Neuronal stem cell (in vitro differentiated cells): ENCODE measurements around the gene SYNE2.

ENCODE experiments used
- DNase-seq: peaks from one replicate; pipeline ENCODE4 v3.0.0-alpha.2; 2013; ENCODE audit warnings: low spot score
- H2AFZ ChIP-seq: one replicate; pipeline ENCODE4 v1.6.1; 2013; ENCODE audit warnings: mild to moderate bottlenecking, low read length, inconsistent platforms
- H2AK5ac ChIP-seq: 2 replicates; pipeline ENCODE4 v1.6.1; 2013; ENCODE audit warnings: low read depth, mild to moderate bottlenecking, inconsistent platforms, low read length, moderate library complexity, mixed read lengths
- H2BK120ac ChIP-seq: 2 replicates; pipeline ENCODE4 v1.6.1; 2013; ENCODE audit warnings: low read depth, mild to moderate bottlenecking, inconsistent platforms, low read length, moderate library complexity, mixed read lengths
- H2BK12ac ChIP-seq: one replicate; pipeline ENCODE4 v1.6.1; 2013; ENCODE audit warnings: low read length, inconsistent platforms
- H2BK15ac ChIP-seq: 2 replicates; pipeline ENCODE4 v1.6.1; 2013; ENCODE audit warnings: mild to moderate bottlenecking, low read length, inconsistent platforms, mixed read lengths
- H2BK5ac ChIP-seq: one replicate; pipeline ENCODE4 v1.6.1; 2013; ENCODE audit warnings: inconsistent platforms, mild to moderate bottlenecking, low read length, moderate library complexity
- H3K14ac ChIP-seq: one replicate; pipeline ENCODE4 v1.6.1; 2013; ENCODE audit warnings: low read length, inconsistent platforms
- H3K18ac ChIP-seq: 2 replicates; pipeline ENCODE4 v1.6.1; 2013; ENCODE audit warnings: low read length, inconsistent platforms
- H3K23ac ChIP-seq: 2 replicates; pipeline ENCODE4 v1.6.1; 2013; ENCODE audit warnings: low read depth, mild to moderate bottlenecking, mixed read lengths, low read length, inconsistent platforms; ENCODE audit not compliant: poor library complexity
- H3K27ac ChIP-seq: replicated peaks from 3 replicates; pipeline ENCODE4 v1.5.1; 2013; ENCODE audit warnings: low read length, inconsistent platforms
- H3K27me3 ChIP-seq, 3 experiments: 2 replicates each; pipeline ENCODE4 v1.6.1; 2013; ENCODE audit warnings: low read length in 3 of 3, mild to moderate bottlenecking in 2 of 3, inconsistent platforms in 1 of 3, low read depth in 1 of 3, mixed read lengths in 1 of 3, moderate library complexity in 1 of 3; ENCODE audit not compliant: control insufficient read depth in 3 of 3, insufficient read depth in 3 of 3
- H3K36me3 ChIP-seq, 2 donors: replicated peaks in 1 of 2; 2 replicates each; pipeline ENCODE4 v1.6.1; 2013; ENCODE audit warnings: low read length in 2 of 2; ENCODE audit not compliant: control insufficient read depth in 2 of 2, insufficient read depth in 2 of 2
- H3K4ac ChIP-seq: 2 replicates; pipeline ENCODE4 v1.6.1; 2013; ENCODE audit warnings: inconsistent platforms, mild to moderate bottlenecking, low read length, moderate library complexity
- H3K4me1 ChIP-seq, 2 donors: 1 replicate in 1 of 2; 2 replicates in 1 of 2; pipeline ENCODE4 v1.6.1; 2013; ENCODE audit warnings: low read length in 2 of 2, low read depth in 1 of 2; ENCODE audit not compliant: control insufficient read depth in 2 of 2, insufficient read depth in 1 of 2
- H3K4me2 ChIP-seq: one replicate; pipeline ENCODE4 v1.6.1; 2013; ENCODE audit warnings: mild to moderate bottlenecking, low read length, inconsistent platforms; ENCODE audit not compliant: insufficient read depth, poor library complexity, severe bottlenecking
- H3K4me3 ChIP-seq, 2 donors: 2 replicates each; pipeline ENCODE4 v1.5.1; 2013; ENCODE audit warnings: low read length in 2 of 2, mild to moderate bottlenecking in 2 of 2, inconsistent platforms in 1 of 2, moderate library complexity in 1 of 2
- H3K79me1 ChIP-seq: one replicate; pipeline ENCODE4 v1.6.1; 2013; ENCODE audit warnings: low read depth, mild to moderate bottlenecking, inconsistent platforms, low read length, moderate library complexity
- H3K9ac ChIP-seq: one replicate; pipeline ENCODE4 v1.6.1; 2013; ENCODE audit warnings: mild to moderate bottlenecking, low read depth, low read length, inconsistent platforms; ENCODE audit not compliant: poor library complexity
- H3K9me3 ChIP-seq, 2 donors: replicated peaks in 1 of 2; 2 replicates each; pipeline versions ENCODE3 to v1.6.1; 2013; ENCODE audit warnings: low read length in 2 of 2, mild to moderate bottlenecking in 2 of 2, inconsistent platforms in 1 of 2, low read depth in 1 of 2, mixed read lengths in 1 of 2, moderate library complexity in 1 of 2; ENCODE audit not compliant: control insufficient read depth in 2 of 2, insufficient read depth in 1 of 2
- H4K8ac ChIP-seq: one replicate; pipeline ENCODE4 v1.6.1; 2013; ENCODE audit warnings: low read depth, mild to moderate bottlenecking, inconsistent platforms, low read length, moderate library complexity
- H4K91ac ChIP-seq: one replicate; pipeline ENCODE4 v1.6.1; 2013; ENCODE audit warnings: low read length, low read depth, mild to moderate bottlenecking, inconsistent platforms; ENCODE audit not compliant: poor library complexity
- WGBS, 2 donors: extraction: QIAGEN DNeasy Blood & Tissue Kit; methylation state at CpG; one replicate each; pipeline ENCODE4 v1.1.7; 2013; ENCODE audit warnings: missing lambda C conversion rate in 2 of 2, mixed read lengths in 1 of 2; ENCODE audit not compliant: insufficient read length in 2 of 2, insufficient replicate concordance in 1 of 2; ENCODE audit errors: extremely low coverage in 2 of 2; 5-methylcytosine and 5-hydroxymethylcytosine counted together

Gene SYNE2

GRCh38 chr14:63926641-63927040, 73.8 kb downstream of the SYNE2 start:
- Histone ChIP-seq H2BK5ac (no peak overlapping the region), H2BK120ac (no peak overlapping the region), H3K27ac (no peak overlapping the region), H3K9ac (no peak overlapping the region), H3K4me3 (no peak overlapping the region), H3K18ac (no peak overlapping the region), H3K14ac (no peak overlapping the region), H3K36me3 (peaks cover 0 to 19% of the 10 kb centered on the region in 2 donors), H3K4ac (no peak overlapping the region), H3K23ac (no peak overlapping the region), H3K4me2 (no peak overlapping the region), H4K8ac (no peak overlapping the region), H2AK5ac (no peak overlapping the region), H3K9me3 (peaks cover 1 to 11% of the 10 kb centered on the region in 2 donors), H2AFZ (no peak overlapping the region), H2BK12ac (no peak overlapping the region), H3K27me3 (no peaks in the 10 kb centered on the region), H2BK15ac (no peak overlapping the region), H3K79me1 (peaks cover 3% of the 10 kb centered on the region), H3K4me1 (peaks cover 0 to 2% of the 10 kb centered on the region in 2 donors), H4K91ac (no peak overlapping the region)
- no CpG with 5 or more reads among the region's 2 CpGs for WGBS, 2 donors
- DNase-seq = no peak

- no peak overlapping the region for H3K23ac ChIP-seq
- H3K4me1 ChIP-seq = peaks cover under 1 to 3% of the 10 kb centered on the region in 2 donors
- no peaks in the 10 kb centered on the region for H3K27me3 ChIP-seq
- H2BK120ac ChIP-seq = no peak overlapping the region
- no peak overlapping the region for H3K4me3 ChIP-seq
- H2AFZ ChIP-seq = no peak overlapping the region
- peaks cover 3% of the 10 kb centered on the region for H3K79me1 ChIP-seq
- no CpG with 5 or more reads among the region's 3 CpGs for WGBS, 2 donors
- H3K9me3 ChIP-seq = peaks cover 1 to 11% of the 10 kb centered on the region in 2 donors
- no peak overlapping the region for H2BK5ac ChIP-seq
- H4K91ac ChIP-seq = no peak overlapping the region
- DNase-seq = no peak
- no peak overlapping the region for H3K9ac ChIP-seq
- H4K8ac ChIP-seq = no peak overlapping the region
- H3K18ac ChIP-seq = no peak overlapping the region
- H2BK15ac ChIP-seq = no peak overlapping the region
- H3K27ac ChIP-seq = no peak overlapping the region
- H3K14ac ChIP-seq = no peak overlapping the region
- no peak overlapping the region for H3K4ac ChIP-seq
- no peak overlapping the region for H3K4me2 ChIP-seq
- H2BK12ac ChIP-seq = no peak overlapping the region
- H3K36me3 ChIP-seq = peaks cover 0 to 19% of the 10 kb centered on the region in 2 donors
- no peak overlapping the region for H2AK5ac ChIP-seq
These were observed 76.0 kb downstream of the SYNE2 start for GRCh38 chr14:63928744-63929174.

- H4K91ac ChIP-seq = no peak overlapping the region
- H3K4me1 ChIP-seq = peaks cover 2 to 7% of the 10 kb centered on the region in 2 donors
- H2BK120ac ChIP-seq = no peak overlapping the region
- no peaks in the 10 kb centered on the region for H3K27me3 ChIP-seq
- no peak overlapping the region for H3K14ac ChIP-seq
- H2BK12ac ChIP-seq = no peak overlapping the region
- no peak overlapping the region for H2BK15ac ChIP-seq
- H3K9ac ChIP-seq = no peak overlapping the region
- no peak overlapping the region for H2BK5ac ChIP-seq
- H3K9me3 ChIP-seq = peaks cover under 1 to 4% of the 10 kb centered on the region in 2 donors
- no peak overlapping the region for H3K4me3 ChIP-seq
- no peak overlapping the region for H3K23ac ChIP-seq
- no peak overlapping the region for H2AK5ac ChIP-seq
- H3K79me1 ChIP-seq = no peaks in the 10 kb centered on the region
- H2AFZ ChIP-seq = no peak overlapping the region
- H3K36me3 ChIP-seq = peaks cover 0 to 8% of the 10 kb centered on the region in 2 donors
- peak overlapping the region; percentile 29 for H3K27ac ChIP-seq
- DNase-seq = no peak
- no CpG with 5 or more reads among the region's 3 CpGs for WGBS, 2 donors
- H3K4me2 ChIP-seq = no peak overlapping the region
- no peak overlapping the region for H3K4ac ChIP-seq
- H4K8ac ChIP-seq = no peak overlapping the region
- no peak overlapping the region for H3K18ac ChIP-seq
These were observed 80.3 kb downstream of the SYNE2 start for GRCh38 chr14:63933110-63933509.

- H3K4ac ChIP-seq = no peak overlapping the region
- H3K14ac ChIP-seq = no peak overlapping the region
- H3K4me3 ChIP-seq = no peak overlapping the region
These were observed 80.9 kb downstream of the SYNE2 start for GRCh38 chr14:63933711-63934110.

More at GRCh38 chr14:63933711-63934110, 80.9 kb downstream of the SYNE2 start:
- no peaks in the 10 kb centered on the region for H3K79me1 ChIP-seq
- no peaks in the 10 kb centered on the region for H3K27me3 ChIP-seq
- H3K23ac ChIP-seq = no peak overlapping the region
- no peak overlapping the region for H2BK15ac ChIP-seq
- H3K18ac ChIP-seq = no peak overlapping the region
- H3K27ac ChIP-seq = peak overlapping the region; percentile 43
- no peak overlapping the region for H2AFZ ChIP-seq
- WGBS, 2 donors = no CpG with 5 or more reads among the region's 3 CpGs
- peak; percentile 33 for DNase-seq
- H3K9ac ChIP-seq = no peak overlapping the region
- H2BK5ac ChIP-seq = no peak overlapping the region
- no peak overlapping the region for H4K91ac ChIP-seq
- peaks cover 0 to 8% of the 10 kb centered on the region in 2 donors for H3K36me3 ChIP-seq
- no peak overlapping the region for H4K8ac ChIP-seq
- H2BK120ac ChIP-seq = no peak overlapping the region
- no peak overlapping the region for H2BK12ac ChIP-seq
- no peak overlapping the region for H3K4me2 ChIP-seq
- no peak overlapping the region for H2AK5ac ChIP-seq
- H3K9me3 ChIP-seq = peaks cover 0 to 4% of the 10 kb centered on the region in 2 donors
- H3K4me1 ChIP-seq = peaks cover 2 to 6% of the 10 kb centered on the region in 2 donors
